H9 (cell line): ENCODE data around the gene PLK3. TPM values are rescaled to one million over a fixed set of nuclear protein-coding genes. Genes with fewer than 3 reads are reported as not detected.

ENCODE experiments used
- DNase-seq: peaks from one replicate; pipeline ENCODE4 v3.0.0-alpha.2; 2017
- H2AFZ ChIP-seq: one replicate; pipeline ENCODE4 v1.6.1; 2013; ENCODE audit warnings: mild to moderate bottlenecking, low read length, control low read depth, moderate library complexity
- H2AK5ac ChIP-seq: 2 replicates; pipeline ENCODE4 v1.6.1; 2013; ENCODE audit warnings: low read length, control low read depth, mixed read lengths; ENCODE audit not compliant: insufficient read length
- H2BK120ac ChIP-seq: one replicate; pipeline ENCODE4 v1.6.1; 2013; ENCODE audit warnings: low read depth, mild to moderate bottlenecking, low read length, control low read depth, inconsistent platforms; ENCODE audit not compliant: poor library complexity, severe bottlenecking
- H2BK12ac ChIP-seq: 2 replicates; pipeline ENCODE4 v1.6.1; 2013; ENCODE audit warnings: low read length, control low read depth, mixed read lengths, low read depth; ENCODE audit not compliant: insufficient read length
- H2BK15ac ChIP-seq: 2 replicates; pipeline ENCODE4 v1.6.1; 2013; ENCODE audit warnings: low read depth, low read length, control low read depth
- H2BK20ac ChIP-seq: one replicate; pipeline ENCODE4 v1.6.1; 2013; ENCODE audit warnings: low read depth, mild to moderate bottlenecking, low read length, control low read depth, inconsistent platforms; ENCODE audit not compliant: poor library complexity, severe bottlenecking
- H2BK5ac ChIP-seq: 2 replicates; pipeline ENCODE4 v1.6.1; 2013; ENCODE audit warnings: low read length, control low read depth, mixed read lengths; ENCODE audit not compliant: insufficient read length
- H3K14ac ChIP-seq: 2 replicates; pipeline ENCODE4 v1.6.1; 2013; ENCODE audit warnings: low read length, control low read depth; ENCODE audit not compliant: insufficient read depth
- H3K18ac ChIP-seq: 2 replicates; pipeline ENCODE4 v1.6.1; 2013; ENCODE audit warnings: low read depth, mild to moderate bottlenecking, mixed read lengths, low read length, control low read depth; ENCODE audit not compliant: insufficient read length
- H3K23ac ChIP-seq: 2 replicates; pipeline ENCODE4 v1.6.1; 2013; ENCODE audit warnings: low read length, control low read depth, mixed read lengths, low read depth; ENCODE audit not compliant: insufficient read length
- H3K23me2 ChIP-seq: 2 replicates; pipeline ENCODE4 v1.6.1; 2013; ENCODE audit warnings: low read depth, mild to moderate bottlenecking, mixed read lengths, low read length, control low read depth; ENCODE audit not compliant: insufficient read length, poor library complexity, severe bottlenecking
- H3K27ac ChIP-seq: 2 replicates; pipeline ENCODE4 v1.5.1; 2013; ENCODE audit warnings: low read length, control low read depth, mixed read lengths, low read depth; ENCODE audit not compliant: insufficient read length
- H3K27me3 ChIP-seq: 2 replicates; pipeline ENCODE4 v1.6.1; 2013; ENCODE audit warnings: low read length, control low read depth, inconsistent platforms; ENCODE audit not compliant: insufficient read depth
- H3K4ac ChIP-seq: 2 replicates; pipeline ENCODE4 v1.6.1; 2013; ENCODE audit warnings: low read depth, mild to moderate bottlenecking, control low read depth, inconsistent platforms, low read length, moderate library complexity
- H3K4me1 ChIP-seq: 2 replicates; pipeline ENCODE4 v1.6.1; 2013; ENCODE audit warnings: low read length, control low read depth, inconsistent platforms; ENCODE audit not compliant: insufficient read depth
- H3K4me2 ChIP-seq: 2 replicates; pipeline ENCODE4 v1.6.1; 2013; ENCODE audit warnings: low read length, control low read depth, mixed read lengths; ENCODE audit not compliant: insufficient read length, insufficient read depth
- H3K56ac ChIP-seq: 2 replicates; pipeline ENCODE4 v1.6.1; 2013; ENCODE audit warnings: low read depth, mild to moderate bottlenecking, mixed read lengths, low read length, control low read depth; ENCODE audit not compliant: insufficient read length
- H3K79me1 ChIP-seq: 2 replicates; pipeline ENCODE4 v1.6.1; 2013; ENCODE audit warnings: low read depth, mild to moderate bottlenecking, moderate library complexity, low read length, control low read depth, inconsistent platforms; ENCODE audit not compliant: insufficient read depth, poor library complexity, severe bottlenecking
- H3K79me2 ChIP-seq: 2 replicates; pipeline ENCODE4 v1.6.1; 2013; ENCODE audit warnings: low read length, control low read depth, inconsistent platforms; ENCODE audit not compliant: insufficient read depth
- H3K9ac ChIP-seq: 2 replicates; pipeline ENCODE4 v1.6.1; 2013; ENCODE audit warnings: low read length, control low read depth, mixed read lengths; ENCODE audit not compliant: insufficient read length; ENCODE audit errors: extremely low read depth
- H3K9me3 ChIP-seq: one replicate; pipeline ENCODE4 v1.6.1; 2013; ENCODE audit warnings: low read depth, low read length, inconsistent platforms; ENCODE audit not compliant: control insufficient read depth
- H3T11ph ChIP-seq: one replicate; pipeline ENCODE4 v1.6.1; 2013; ENCODE audit warnings: mild to moderate bottlenecking, low read length, control low read depth, inconsistent platforms
- H4K20me1 ChIP-seq: one replicate; pipeline ENCODE4 v1.6.1; 2013; ENCODE audit not compliant: control insufficient read depth, insufficient read length, insufficient read depth
- H4K5ac ChIP-seq: 2 replicates; pipeline ENCODE4 v1.6.1; 2013; ENCODE audit warnings: low read depth, mild to moderate bottlenecking, mixed read lengths, low read length, control low read depth; ENCODE audit not compliant: insufficient read length
- H4K8ac ChIP-seq: replicated peaks from 2 replicates; pipeline ENCODE4 v1.6.1; 2013; ENCODE audit warnings: low read length, control low read depth, mixed read lengths, low read depth; ENCODE audit not compliant: insufficient read length
- H4K91ac ChIP-seq: 2 replicates; pipeline ENCODE4 v1.6.1; 2013; ENCODE audit warnings: low read depth, mild to moderate bottlenecking, moderate library complexity, mixed read lengths, low read length, control low read depth; ENCODE audit not compliant: insufficient read length
- H3K27ac Mint-ChIP-seq, 3 experiments: 2 replicates in 2 of 3; 3 replicates in 1 of 3; pipeline ENCODE4 v1.8.0; 2020 to 2021; ENCODE audit warnings: mixed read lengths in 3 of 3, mild to moderate bottlenecking in 1 of 3, moderate library complexity in 1 of 3
- H3K27me3 Mint-ChIP-seq: 2 replicates; pipeline ENCODE4 v1.8.0; 2021; ENCODE audit warnings: low read depth, mild to moderate bottlenecking, moderate library complexity, mixed read lengths
- H3K36me3 Mint-ChIP-seq, 3 experiments: 2 replicates in 2 of 3; 3 replicates in 1 of 3; pipeline ENCODE4 v1.8.0; 2020 to 2021; ENCODE audit warnings: low read depth in 3 of 3, mixed read lengths in 3 of 3; ENCODE audit not compliant: insufficient read depth in 1 of 3
- H3K4me1 Mint-ChIP-seq, 2 experiments: 2 replicates each; pipeline ENCODE4 v1.8.0; 2020; ENCODE audit warnings: mixed read lengths in 2 of 2
- H3K4me3 Mint-ChIP-seq, 2 experiments: 2 replicates in 1 of 2; 3 replicates in 1 of 2; pipeline ENCODE4 v1.8.0; 2020 to 2021; ENCODE audit warnings: mild to moderate bottlenecking in 2 of 2, mixed read lengths in 2 of 2, moderate library complexity in 1 of 2
- H3K9me3 Mint-ChIP-seq, 2 experiments: 2 replicates in 1 of 2; 3 replicates in 1 of 2; pipeline ENCODE4 v1.8.0; 2020; ENCODE audit warnings: mild to moderate bottlenecking in 2 of 2, mixed read lengths in 2 of 2, moderate library complexity in 1 of 2
- WGBS: extraction: QIAGEN DNeasy Blood & Tissue Kit; methylation state at CpG from one replicate; pipeline ENCODE4 v1.1.7; 2013; ENCODE audit warnings: missing lambda C conversion rate, low lambda C conversion rate, mixed read lengths; ENCODE audit not compliant: insufficient read length; ENCODE audit errors: extremely low coverage; 5-methylcytosine and 5-hydroxymethylcytosine counted together
- total RNA-seq: library from RNA; stranded (reverse); gene quantifications from 2 replicates; pipeline ENCODE4 v1.2.1, GENCODE V29; 2021
- TF ChIP-seq, protein P1 (sequence below): fragments of 200-600 bp; sonication (generic); conservative IDR thresholded peaks from 3 replicates; pipeline ENCODE4 v1.8.0; 2021; ENCODE audit warnings: antibody characterized with exemption, mild to moderate bottlenecking

PLK3 gene
- total RNA-seq, 1 experiment from 2014 or later, result 14.7 TPM

DNA sequence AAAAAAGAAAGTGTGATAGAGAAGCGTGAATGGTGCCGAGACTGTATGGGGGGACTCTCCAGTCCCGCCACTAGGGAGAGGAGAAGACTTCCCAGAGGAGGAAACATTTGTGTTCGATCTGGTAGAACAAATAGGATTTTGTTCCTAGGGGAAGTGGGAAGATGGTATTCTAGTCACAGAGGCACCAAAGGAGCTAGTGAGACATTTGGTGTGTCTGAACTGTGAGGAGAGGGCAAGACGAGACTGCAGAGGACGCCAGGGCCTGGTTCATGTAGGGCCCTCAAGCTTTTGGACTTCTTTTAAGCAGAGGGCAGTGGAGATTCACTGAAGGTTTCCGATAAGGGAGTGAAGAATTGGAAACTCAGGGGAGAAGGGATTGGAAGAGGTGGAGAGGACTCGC is 11.1 kb downstream of the PLK3 start:
- no peak overlapping the region for H3T11ph ChIP-seq
- H4K91ac ChIP-seq, result no peak overlapping the region
- Mint-ChIP-seq H3K4me3 (no peak overlapping the region), H3K27me3 (no peaks in the 10 kb centered on the region; the same call in 1 of the 2 replicates), H3K4me1 (peaks cover 38 to 49% of the 10 kb centered on the region in 2 experiments), H3K9me3 (no peaks in the 10 kb centered on the region), H3K36me3 (peaks cover 0 to 7% (median 5%) of the 10 kb centered on the region in 3 experiments; a peak in 4 of 7 replicates), H3K27ac (peak overlapping the region in 1 of 3 experiments; percentile 38; a peak in 1 of 7 replicates)
- H3K18ac ChIP-seq, result no peak overlapping the region
- H3K27ac ChIP-seq, result no peak overlapping the region
- no peak for DNase-seq
- H3K4me2 ChIP-seq, result no peak overlapping the region
- no peaks in the 10 kb centered on the region for H3K9me3 ChIP-seq
- H3K27me3 ChIP-seq, result no peaks in the 10 kb centered on the region
- peaks cover 10% of the 10 kb centered on the region; the same call in 1 of the 2 replicates for H3K4me1 ChIP-seq
- no peak overlapping the region for H3K23ac ChIP-seq
- H2BK20ac ChIP-seq, result no peak overlapping the region
- H3K56ac ChIP-seq, result no peak overlapping the region
- H4K20me1 ChIP-seq, result no peaks in the 10 kb centered on the region
- no peak overlapping the region for H3K9ac ChIP-seq
- TF ChIP-seq, protein P1, sequence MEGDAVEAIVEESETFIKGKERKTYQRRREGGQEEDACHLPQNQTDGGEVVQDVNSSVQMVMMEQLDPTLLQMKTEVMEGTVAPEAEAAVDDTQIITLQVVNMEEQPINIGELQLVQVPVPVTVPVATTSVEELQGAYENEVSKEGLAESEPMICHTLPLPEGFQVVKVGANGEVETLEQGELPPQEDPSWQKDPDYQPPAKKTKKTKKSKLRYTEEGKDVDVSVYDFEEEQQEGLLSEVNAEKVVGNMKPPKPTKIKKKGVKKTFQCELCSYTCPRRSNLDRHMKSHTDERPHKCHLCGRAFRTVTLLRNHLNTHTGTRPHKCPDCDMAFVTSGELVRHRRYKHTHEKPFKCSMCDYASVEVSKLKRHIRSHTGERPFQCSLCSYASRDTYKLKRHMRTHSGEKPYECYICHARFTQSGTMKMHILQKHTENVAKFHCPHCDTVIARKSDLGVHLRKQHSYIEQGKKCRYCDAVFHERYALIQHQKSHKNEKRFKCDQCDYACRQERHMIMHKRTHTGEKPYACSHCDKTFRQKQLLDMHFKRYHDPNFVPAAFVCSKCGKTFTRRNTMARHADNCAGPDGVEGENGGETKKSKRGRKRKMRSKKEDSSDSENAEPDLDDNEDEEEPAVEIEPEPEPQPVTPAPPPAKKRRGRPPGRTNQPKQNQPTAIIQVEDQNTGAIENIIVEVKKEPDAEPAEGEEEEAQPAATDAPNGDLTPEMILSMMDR, result no peak
- no peaks in the 10 kb centered on the region for H3K79me1 ChIP-seq
- H2BK120ac ChIP-seq, result no peak overlapping the region
- no peaks in the 10 kb centered on the region for H3K79me2 ChIP-seq
- H3K23me2 ChIP-seq, result peaks cover 7% of the 10 kb centered on the region
- no peak overlapping the region for H2BK12ac ChIP-seq
- no peak overlapping the region for H2BK15ac ChIP-seq
- no peak overlapping the region for H2AK5ac ChIP-seq
- no peak overlapping the region for H2BK5ac ChIP-seq
- no peak overlapping the region for H4K8ac ChIP-seq
- H4K5ac ChIP-seq, result no peak overlapping the region
- H3K14ac ChIP-seq, result no peak overlapping the region
- no CpG with 5 or more reads among the region's 8 CpGs for WGBS
- H2AFZ ChIP-seq, result no peak overlapping the region
- H3K4ac ChIP-seq, result no peak overlapping the region
